Mesenchymal stem cell (in vitro differentiated cells and primary cell): ENCODE measurements around the gene THAP7.
A peak's percentile ranks its signal among the peaks of the same experiment; 100 is the strongest.

Experiments used
- DNase-seq: peaks from one replicate; pipeline ENCODE4 v3.0.0-alpha.2; 2013
- H2AFZ ChIP-seq: one replicate; pipeline ENCODE4 v1.6.1; 2013; ENCODE audit warnings: low read depth, mild to moderate bottlenecking, control low read depth, inconsistent platforms, low read length, moderate library complexity
- H2AK5ac ChIP-seq: 2 replicates; pipeline ENCODE4 v1.6.1; 2013; ENCODE audit warnings: low read length, moderate library complexity, mild to moderate bottlenecking, inconsistent platforms; ENCODE audit not compliant: severe bottlenecking
- H2BK120ac ChIP-seq: one replicate; pipeline ENCODE4 v1.6.1; 2013; ENCODE audit warnings: low read depth, mild to moderate bottlenecking, inconsistent platforms, low read length, moderate library complexity
- H2BK12ac ChIP-seq, 2 experiments: one replicate each; pipeline ENCODE4 v1.6.1; 2013; ENCODE audit warnings: inconsistent platforms in 2 of 2, low read length in 2 of 2, mild to moderate bottlenecking in 2 of 2, moderate library complexity in 2 of 2, control low read depth in 1 of 2
- H2BK15ac ChIP-seq: one replicate; pipeline ENCODE4 v1.6.1; 2013; ENCODE audit warnings: mild to moderate bottlenecking, low read depth, inconsistent platforms; ENCODE audit not compliant: poor library complexity, severe bottlenecking
- H2BK5ac ChIP-seq: 2 replicates; pipeline ENCODE4 v1.6.1; 2013; ENCODE audit warnings: low read depth, mild to moderate bottlenecking, low read length, control low read depth, inconsistent platforms; ENCODE audit not compliant: poor library complexity, severe bottlenecking
- H3K14ac ChIP-seq, 2 experiments: one replicate each; pipeline ENCODE4 v1.6.1; 2013; ENCODE audit warnings: inconsistent platforms in 2 of 2, low read length in 2 of 2, control low read depth in 1 of 2, mild to moderate bottlenecking in 1 of 2, moderate library complexity in 1 of 2
- H3K18ac ChIP-seq, 2 experiments: one replicate each; pipeline ENCODE4 v1.6.1; 2013; ENCODE audit warnings: inconsistent platforms in 2 of 2, low read length in 2 of 2, control low read depth in 1 of 2, low read depth in 1 of 2, mild to moderate bottlenecking in 1 of 2
- H3K23ac ChIP-seq, 2 experiments: one replicate each; pipeline ENCODE4 v1.6.1; 2013; ENCODE audit warnings: inconsistent platforms in 2 of 2, low read length in 2 of 2, mild to moderate bottlenecking in 2 of 2, moderate library complexity in 2 of 2, control low read depth in 1 of 2
- H3K27ac ChIP-seq: 2 replicates; pipeline ENCODE4 v1.5.1; 2013; ENCODE audit warnings: mild to moderate bottlenecking, moderate library complexity, low read length, control low read depth, inconsistent platforms; ENCODE audit not compliant: poor library complexity, severe bottlenecking
- H3K27me3 ChIP-seq, 2 experiments: 2 replicates each; pipeline versions ENCODE4 v1.6.1 to v1.7.0; 2013; ENCODE audit warnings: low read length in 2 of 2, mild to moderate bottlenecking in 2 of 2, moderate library complexity in 2 of 2, control low read depth in 1 of 2, inconsistent platforms in 1 of 2; ENCODE audit not compliant: control insufficient read depth in 1 of 2, insufficient read depth in 1 of 2
- H3K36me3 ChIP-seq, 2 experiments: 2 replicates each; pipeline versions ENCODE4 v1.6.1 to v1.7.0; 2013; ENCODE audit warnings: low read length in 2 of 2, control low read depth in 1 of 2, inconsistent platforms in 1 of 2, low read depth in 1 of 2, mild to moderate bottlenecking in 1 of 2; ENCODE audit not compliant: insufficient read depth in 2 of 2, control insufficient read depth in 1 of 2
- H3K4ac ChIP-seq, 2 experiments: one replicate each; pipeline ENCODE4 v1.6.1; 2013; ENCODE audit warnings: inconsistent platforms in 2 of 2, low read length in 2 of 2, mild to moderate bottlenecking in 2 of 2, moderate library complexity in 2 of 2, control low read depth in 1 of 2, low read depth in 1 of 2
- H3K4me1 ChIP-seq: 2 replicates; pipeline ENCODE4 v1.6.1; 2013; ENCODE audit warnings: low read depth, low read length, control low read depth; ENCODE audit not compliant: control insufficient read depth, insufficient read depth
- H3K4me2 ChIP-seq: 2 replicates; pipeline ENCODE4 v1.6.1; 2013; ENCODE audit warnings: low read length, mild to moderate bottlenecking, inconsistent platforms; ENCODE audit not compliant: poor library complexity, severe bottlenecking
- H3K4me3 ChIP-seq, 2 experiments: 2 replicates each; pipeline versions ENCODE4 v1.5.1 to v1.7.0; 2013; ENCODE audit warnings: low read length in 2 of 2, mild to moderate bottlenecking in 2 of 2, control low read depth in 1 of 2, low read depth in 1 of 2; ENCODE audit not compliant: insufficient read depth in 1 of 2
- H3K79me1 ChIP-seq: replicated peaks from 2 replicates; pipeline ENCODE4 v1.6.1; 2013; ENCODE audit warnings: mild to moderate bottlenecking, control low read depth, low read length, inconsistent platforms; ENCODE audit not compliant: poor library complexity, severe bottlenecking
- H3K9ac ChIP-seq: 2 replicates; pipeline ENCODE4 v1.7.0; 2013; ENCODE audit warnings: mild to moderate bottlenecking, low read length, moderate library complexity
- H3K9me3 ChIP-seq: 2 replicates; pipeline ENCODE4 v1.7.0; 2013; ENCODE audit warnings: mild to moderate bottlenecking, low read length; ENCODE audit not compliant: control insufficient read depth
- H4K8ac ChIP-seq: one replicate; pipeline ENCODE4 v1.6.1; 2013; ENCODE audit warnings: inconsistent platforms, mild to moderate bottlenecking, low read length, moderate library complexity
- H4K91ac ChIP-seq: one replicate; pipeline ENCODE4 v1.6.1; 2013; ENCODE audit warnings: mild to moderate bottlenecking, low read length, inconsistent platforms
- WGBS: methylation state at CpG from one replicate; pipeline ENCODE4 v1.1.7; 2013; ENCODE audit warnings: mixed read lengths; 5-methylcytosine and 5-hydroxymethylcytosine counted together

The THAP7 gene

GRCh38 chr22:21022955-21023614 lies 21.2 kb upstream of the THAP7 start:
- no peak overlapping the region for H2BK15ac ChIP-seq
- no peak overlapping the region for H2AK5ac ChIP-seq
- H3K9ac ChIP-seq, result no peak overlapping the region
- H2BK12ac ChIP-seq, result no peak overlapping the region
- H3K23ac ChIP-seq, result no peak overlapping the region
- peaks cover 5% of the 10 kb centered on the region for H3K4me1 ChIP-seq
- DNase-seq, result no peak
- no peak overlapping the region for H2BK120ac ChIP-seq
- no peaks in the 10 kb centered on the region for H3K9me3 ChIP-seq
- no peak overlapping the region for H3K27ac ChIP-seq
- H3K18ac ChIP-seq, result no peak overlapping the region
- 82% methylated on average over 13 of the region's 13 CpGs for WGBS
- no peak overlapping the region for H4K91ac ChIP-seq
- no peaks in the 10 kb centered on the region for H3K36me3 ChIP-seq
- H3K4me2 ChIP-seq, result no peak overlapping the region
- H3K14ac ChIP-seq, result no peak overlapping the region
- no peak overlapping the region for H2AFZ ChIP-seq
- H3K79me1 ChIP-seq, result no peaks in the 10 kb centered on the region
- H3K4me3 ChIP-seq, result no peak overlapping the region
- H3K27me3 ChIP-seq, result peaks cover 0 to 32% of the 10 kb centered on the region in 2 experiments
- H4K8ac ChIP-seq, result no peak overlapping the region
- H3K4ac ChIP-seq, result no peak overlapping the region
- no peak overlapping the region for H2BK5ac ChIP-seq

- Histone ChIP-seq H2AFZ (no peak overlapping the region), H3K4me1 (peaks cover 3% of the 10 kb centered on the region), H3K4ac (no peak overlapping the region), H3K23ac (peak overlapping the region in 1 of 2 experiments; percentile 35), H3K79me1 (no peaks in the 10 kb centered on the region), H3K27ac (no peak overlapping the region), H4K91ac (no peak overlapping the region), H3K27me3 (peaks cover 0 to 30% of the 10 kb centered on the region in 2 experiments), H4K8ac (no peak overlapping the region), H3K9me3 (no peaks in the 10 kb centered on the region), H2BK12ac (no peak overlapping the region), H2BK120ac (no peak overlapping the region), H3K4me2 (no peak overlapping the region), H3K14ac (peak overlapping the region in 1 of 2 experiments; percentile 27), H3K36me3 (no peaks in the 10 kb centered on the region), H3K4me3 (no peak overlapping the region), H2BK5ac (no peak overlapping the region), H3K9ac (no peak overlapping the region), H3K18ac (no peak overlapping the region), H2AK5ac (no peak overlapping the region), H2BK15ac (no peak overlapping the region)
- no peak for DNase-seq
- WGBS, result 91% methylated on average over 8 of the region's 10 CpGs
Measured at GRCh38 chr22:21022507-21022906, 20.6 kb upstream of the THAP7 start.

DNA sequence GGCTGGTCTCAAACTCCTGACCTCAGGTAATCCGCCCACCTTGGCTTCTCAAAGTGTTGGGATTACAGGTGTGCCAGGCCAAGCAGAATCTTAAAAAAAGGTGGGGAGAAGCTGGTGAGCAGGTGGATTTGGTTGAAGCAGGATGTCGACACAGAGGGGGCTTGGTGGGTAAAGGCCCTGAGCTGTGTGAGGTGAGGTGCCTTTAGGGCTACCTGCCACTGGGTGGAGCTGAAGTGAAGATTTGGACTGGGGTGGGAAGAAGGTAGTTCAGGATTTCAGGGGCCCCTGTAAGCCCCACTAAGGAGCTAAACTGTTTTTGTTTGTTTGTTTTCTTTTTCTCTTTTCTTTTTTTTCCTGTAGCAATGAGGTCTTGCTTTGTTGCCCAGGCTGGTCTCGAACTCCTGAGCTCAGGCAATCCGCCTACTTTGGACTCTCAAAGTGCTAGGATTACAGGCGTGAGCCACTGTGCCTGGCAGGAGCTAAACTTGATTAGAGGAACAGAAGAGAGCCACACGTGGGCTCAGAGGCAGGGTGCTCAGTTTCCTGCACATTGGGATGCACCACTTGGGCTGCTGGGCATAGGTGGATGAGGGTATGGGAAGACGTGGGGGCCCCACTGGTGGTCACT lies 19.0 kb upstream of the THAP7 start:
- H3K9ac ChIP-seq, result no peak overlapping the region
- H3K27ac ChIP-seq, result no peak overlapping the region
- WGBS, result 68% methylated on average over 7 of the region's 7 CpGs
- H4K8ac ChIP-seq, result no peak overlapping the region
- H3K4me2 ChIP-seq, result no peak overlapping the region
- no peak overlapping the region for H3K14ac ChIP-seq
- H2BK12ac ChIP-seq, result no peak overlapping the region
- H3K18ac ChIP-seq, result no peak overlapping the region
- no peak overlapping the region for H2AK5ac ChIP-seq
- no peak overlapping the region for H3K4ac ChIP-seq
- H3K79me1 ChIP-seq, result no peaks in the 10 kb centered on the region
- no peak overlapping the region for H2BK5ac ChIP-seq
- H3K23ac ChIP-seq, result no peak overlapping the region
- no peaks in the 10 kb centered on the region for H3K9me3 ChIP-seq
- H3K4me3 ChIP-seq, result no peak overlapping the region
- H3K27me3 ChIP-seq, result peaks cover 0 to 25% of the 10 kb centered on the region in 2 experiments
- H3K4me1 ChIP-seq, result peaks cover 5% of the 10 kb centered on the region
- H2BK15ac ChIP-seq, result no peak overlapping the region
- no peaks in the 10 kb centered on the region for H3K36me3 ChIP-seq
- H2BK120ac ChIP-seq, result no peak overlapping the region
- H2AFZ ChIP-seq, result no peak overlapping the region
- peak; percentile 10 for DNase-seq
- no peak overlapping the region for H4K91ac ChIP-seq

DNA sequence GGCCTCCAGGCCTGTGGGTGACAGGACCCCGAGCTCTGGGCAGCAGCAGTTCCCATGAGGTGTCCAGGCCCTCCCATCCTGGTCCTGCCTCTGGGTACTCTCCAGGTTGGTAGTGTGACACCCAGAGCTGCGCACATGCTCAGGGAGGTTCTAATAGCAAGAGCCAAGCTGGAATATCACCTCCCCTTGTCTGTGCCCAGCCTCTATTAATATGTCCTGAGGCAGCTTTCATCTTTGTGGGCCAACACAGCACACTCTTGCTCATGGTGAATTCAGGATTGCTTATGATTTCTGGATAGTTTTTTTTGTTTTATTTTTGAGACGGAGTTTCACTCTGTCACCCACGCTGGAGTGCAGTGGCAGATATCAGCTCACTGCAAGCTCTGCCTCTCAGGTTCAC lies 16.4 kb upstream of the THAP7 start:
- Histone ChIP-seq H3K4me1 (peaks cover 24% of the 10 kb centered on the region), H3K4me3 (no peak overlapping the region), H3K14ac (no peak overlapping the region), H4K91ac (no peak overlapping the region), H3K36me3 (no peaks in the 10 kb centered on the region), H3K27me3 (peaks cover 0 to 22% of the 10 kb centered on the region in 2 experiments), H2BK12ac (no peak overlapping the region), H3K23ac (no peak overlapping the region), H3K4me2 (no peak overlapping the region), H3K4ac (no peak overlapping the region), H2BK5ac (no peak overlapping the region), H3K79me1 (no peaks in the 10 kb centered on the region), H2AFZ (no peak overlapping the region), H2BK15ac (no peak overlapping the region), H4K8ac (no peak overlapping the region), H3K9me3 (no peaks in the 10 kb centered on the region), H3K18ac (no peak overlapping the region), H2AK5ac (no peak overlapping the region), H2BK120ac (no peak overlapping the region), H3K27ac (no peak overlapping the region), H3K9ac (no peak overlapping the region)
- no peak for DNase-seq
- WGBS, result 94% methylated on average over 4 of the region's 4 CpGs
